ENCODE results near the gene CYFIP2.

- TF ChIP-seq CTCF (optimal IDR thresholded peaks at IDR 0.05 in 1 of 3, IDR thresholded peaks at IDR 0.05 in 1 of 3, conservative IDR thresholded peaks at IDR 0.05 in 1 of 3; ENCODE audit: extremely low read depth in 1 of 3, insufficient read depth in 2 of 3, low read length in 3 of 3) (no peak), EZH2 (IDR thresholded peaks at IDR 0.05; ENCODE audit: low read length) (no peak)
Observed at GRCh38 chr5:157352756-157353340, 86.9 kb downstream of the CYFIP2 start.
